NCI-H2227 (cell line): Measurements from ENCODE around the gene EPGN.
"Not testable (repeated sequence)": the region's sequence is repeated elsewhere in the genome, so short reads cannot be mapped to it uniquely, and the experiment has no call there.

ENCODE experiments used
- DNase-seq: peaks from one replicate; lab custom pipeline; 2025; ENCODE audit not compliant: unreplicated experiment; lab: John Stamatoyannopoulos, UW

EPGN gene

DNA sequence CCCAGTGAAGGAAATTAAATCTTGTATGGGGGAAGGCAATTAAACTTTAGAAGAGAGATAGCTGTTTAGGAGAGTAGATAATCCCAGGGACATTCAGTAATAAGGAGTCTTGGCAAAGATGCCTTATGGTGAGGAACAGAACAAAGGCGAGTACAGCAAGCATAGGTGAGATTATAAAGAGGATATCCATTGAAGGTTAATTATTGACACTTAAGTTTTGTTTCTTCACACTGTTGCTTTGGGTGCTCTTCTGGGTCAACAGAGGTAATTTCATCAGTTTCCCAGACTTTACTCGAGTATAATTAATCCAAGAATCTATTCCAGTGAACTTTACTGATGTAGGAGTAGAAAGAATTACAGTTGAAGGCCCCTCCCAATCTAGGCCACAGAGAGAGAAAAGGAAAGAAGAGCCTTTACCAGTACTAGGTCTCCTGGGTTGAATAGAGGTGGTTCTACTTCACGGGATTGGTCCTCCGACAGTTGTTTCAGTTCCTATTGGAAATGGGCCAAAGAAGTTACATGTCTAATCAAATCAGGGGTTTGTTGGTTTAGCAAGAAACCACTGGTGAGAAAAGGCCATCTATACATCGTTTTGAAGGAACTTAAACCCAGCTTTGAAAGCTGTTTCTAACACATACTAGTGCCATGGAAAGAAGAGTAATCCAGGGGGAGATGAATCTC lies 27.2 kb downstream of the EPGN start:
- DNase-seq: no peak

DNA sequence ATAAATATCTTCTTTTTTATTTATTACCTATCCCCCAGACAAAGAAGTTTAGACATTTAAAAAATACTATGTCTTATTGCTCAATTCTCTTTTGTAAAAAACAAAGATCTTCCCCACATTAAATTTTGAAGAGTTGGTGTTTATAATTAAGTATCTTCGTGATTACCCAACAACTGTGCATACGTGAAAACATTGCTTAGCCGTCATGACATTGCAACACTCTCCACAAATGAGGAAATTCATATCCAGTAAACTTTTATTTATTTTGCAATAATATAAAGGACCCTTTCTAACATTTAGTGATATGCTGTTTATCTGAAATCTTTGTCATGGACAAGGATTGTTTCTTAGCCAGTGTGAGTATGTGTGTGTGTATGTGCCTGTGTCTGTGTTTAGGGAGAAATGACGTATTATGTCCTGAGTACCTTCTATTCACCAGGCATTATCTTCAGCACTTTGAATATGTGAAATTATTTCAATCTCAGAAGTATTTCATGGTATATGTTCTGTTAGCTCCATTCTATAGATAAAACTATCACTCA lies 30.6 kb downstream of the EPGN start:
- no peak for DNase-seq

DNA sequence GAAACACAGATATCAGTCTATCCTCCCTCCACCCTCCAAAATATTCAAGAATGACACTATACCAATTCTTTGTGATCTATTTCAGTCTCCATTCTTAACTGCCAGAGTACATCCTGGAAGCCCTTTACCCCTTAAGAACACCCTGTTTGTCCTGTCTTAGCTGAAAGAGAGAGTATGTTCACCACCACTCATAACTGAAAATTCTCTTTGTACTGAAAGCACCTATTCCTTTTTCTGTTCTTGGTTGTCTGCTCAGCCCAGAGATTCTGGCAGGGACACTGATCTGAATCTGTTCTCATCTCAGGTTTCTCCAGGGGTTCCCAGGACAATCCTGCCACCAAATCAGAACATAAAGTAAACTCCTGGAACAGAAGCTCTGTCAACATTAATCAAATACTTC lies 31.2 kb downstream of the EPGN start:
- no peak for DNase-seq

DNA sequence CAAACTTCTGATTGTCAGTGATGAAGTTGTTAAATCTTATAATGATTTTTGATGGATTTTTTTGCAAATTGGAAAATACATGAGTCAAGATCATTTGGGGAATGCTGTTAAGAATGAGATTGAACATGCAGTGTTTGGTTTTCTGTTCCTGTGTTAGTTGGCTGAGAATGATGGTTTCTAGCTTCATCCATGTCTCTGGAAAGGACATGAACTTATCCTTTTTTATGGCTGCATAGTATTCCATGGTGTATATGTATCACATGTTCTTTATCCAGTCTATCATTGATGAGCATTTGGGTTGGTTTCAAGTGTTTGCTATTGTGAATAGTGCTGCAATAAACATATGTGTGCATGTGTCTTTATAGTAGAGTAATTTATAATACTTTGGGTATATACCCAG lies 32.2 kb downstream of the EPGN start:
- DNase-seq: not testable (repeated sequence)

DNA sequence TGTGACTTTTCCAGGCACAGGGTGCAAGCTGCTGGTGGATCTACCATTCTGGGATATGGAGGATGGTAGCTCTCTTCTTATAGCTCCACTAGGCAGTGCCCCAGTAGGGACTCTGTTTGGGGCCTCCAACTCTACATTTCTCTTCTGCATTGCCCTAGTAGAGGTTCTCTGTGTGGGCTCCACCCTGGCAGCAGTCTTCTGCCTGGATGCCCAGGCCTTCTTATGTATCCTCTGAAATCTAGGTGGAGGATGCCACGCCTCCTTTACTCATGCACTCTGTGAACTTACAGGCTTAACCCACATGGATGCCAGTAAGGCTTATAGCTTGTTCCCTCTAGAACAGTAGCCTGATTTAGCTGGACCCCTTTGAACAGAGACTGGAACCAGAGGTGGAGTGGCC lies 35.8 kb downstream of the EPGN start:
- no peak for DNase-seq

DNA sequence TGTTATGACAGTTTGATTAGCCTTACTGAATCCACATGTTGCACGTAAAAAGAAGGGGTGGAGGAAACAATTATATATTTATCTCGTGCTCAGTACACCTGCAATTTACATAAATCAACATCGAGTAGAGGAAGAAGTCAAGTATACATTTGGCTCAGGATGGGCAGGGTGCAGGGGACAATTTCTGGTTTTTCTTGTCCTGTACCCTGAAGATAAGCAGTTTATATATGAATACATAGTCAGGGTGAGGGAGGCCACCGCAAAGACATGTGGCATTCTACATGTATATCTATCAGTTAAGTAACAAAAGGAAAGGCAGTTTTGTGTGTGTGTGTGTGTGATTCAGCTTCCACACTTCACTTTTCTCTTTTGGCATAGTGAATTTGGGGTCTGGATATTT lies 45.6 kb downstream of the EPGN start:
- no peak for DNase-seq

DNA sequence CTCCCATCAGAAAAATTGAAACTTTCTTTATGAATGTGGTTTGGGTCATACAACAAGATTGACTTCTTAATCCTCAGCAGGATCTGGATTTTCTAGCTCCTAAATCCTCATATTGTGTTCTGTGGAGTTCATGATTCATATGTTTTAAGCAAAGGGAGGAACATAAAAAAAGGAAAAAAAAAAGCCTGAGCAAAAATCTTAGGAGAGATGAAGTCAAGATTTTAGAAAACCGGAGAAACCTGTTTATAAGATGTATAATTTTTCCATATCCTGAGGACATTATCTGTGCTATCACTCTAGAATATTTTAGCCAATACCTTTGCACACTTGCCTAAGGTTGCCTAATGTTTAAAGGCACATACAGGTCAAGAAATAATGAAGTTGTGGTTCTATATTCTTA lies 49.7 kb downstream of the EPGN start:
- no peak for DNase-seq

DNA sequence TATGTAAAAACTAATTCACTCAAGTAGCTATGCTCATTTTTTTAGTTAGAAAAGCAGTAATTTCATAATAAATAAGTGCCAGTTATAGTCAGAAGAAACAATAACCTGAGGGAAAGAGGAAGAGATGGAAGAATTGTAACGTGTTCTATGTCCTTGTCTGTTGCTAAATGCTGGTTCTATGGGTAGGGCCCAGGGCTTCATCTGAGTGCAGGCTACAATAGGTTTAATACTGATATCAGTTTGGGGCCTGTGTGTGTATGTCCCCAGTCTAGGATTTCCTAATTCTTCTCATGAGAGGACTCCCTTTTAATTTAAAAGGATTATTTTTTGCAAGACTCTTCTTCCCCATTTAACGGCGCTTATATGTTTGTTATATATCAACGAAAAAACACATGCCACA lies 53.4 kb downstream of the EPGN start:
- DNase-seq: no peak

DNA sequence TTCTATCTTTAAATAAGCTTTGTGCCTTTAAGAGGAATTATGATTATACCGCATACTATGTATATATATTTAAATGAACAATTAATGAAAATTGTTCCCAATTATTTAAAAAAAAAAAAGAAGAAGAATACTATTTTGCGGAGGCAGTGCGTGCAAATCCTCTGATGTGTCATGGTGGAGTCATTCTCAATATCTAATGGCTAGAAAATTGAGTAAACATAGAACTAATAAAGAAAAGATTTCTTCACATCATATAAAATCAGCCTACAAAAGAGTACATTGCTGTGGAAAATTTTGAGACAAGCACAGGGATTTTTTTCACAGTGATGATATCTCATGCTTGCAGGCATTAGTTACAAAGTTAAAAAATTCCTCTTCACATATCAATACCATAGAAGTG lies 54.1 kb downstream of the EPGN start:
- no peak for DNase-seq

DNA sequence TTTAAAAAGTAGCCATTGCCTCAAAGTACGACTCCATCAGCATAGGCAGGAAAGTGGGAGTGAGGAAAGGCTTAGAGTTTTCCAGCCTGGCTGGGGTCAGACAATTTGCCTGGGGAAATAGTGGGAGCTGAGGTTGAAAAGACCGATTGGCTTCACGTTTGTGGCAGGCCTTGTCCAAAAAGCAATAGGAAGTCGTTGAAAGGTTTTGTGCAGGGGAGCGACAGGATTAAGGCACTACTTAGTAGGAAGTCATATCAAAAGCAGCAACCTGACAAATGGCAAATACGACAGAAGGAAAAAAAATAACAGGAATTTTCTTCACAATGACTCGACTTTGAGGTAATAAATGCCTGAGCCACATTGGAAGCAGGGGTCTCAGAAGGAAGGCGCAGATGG lies 56.0 kb downstream of the EPGN start:
- DNase-seq: no peak

DNA sequence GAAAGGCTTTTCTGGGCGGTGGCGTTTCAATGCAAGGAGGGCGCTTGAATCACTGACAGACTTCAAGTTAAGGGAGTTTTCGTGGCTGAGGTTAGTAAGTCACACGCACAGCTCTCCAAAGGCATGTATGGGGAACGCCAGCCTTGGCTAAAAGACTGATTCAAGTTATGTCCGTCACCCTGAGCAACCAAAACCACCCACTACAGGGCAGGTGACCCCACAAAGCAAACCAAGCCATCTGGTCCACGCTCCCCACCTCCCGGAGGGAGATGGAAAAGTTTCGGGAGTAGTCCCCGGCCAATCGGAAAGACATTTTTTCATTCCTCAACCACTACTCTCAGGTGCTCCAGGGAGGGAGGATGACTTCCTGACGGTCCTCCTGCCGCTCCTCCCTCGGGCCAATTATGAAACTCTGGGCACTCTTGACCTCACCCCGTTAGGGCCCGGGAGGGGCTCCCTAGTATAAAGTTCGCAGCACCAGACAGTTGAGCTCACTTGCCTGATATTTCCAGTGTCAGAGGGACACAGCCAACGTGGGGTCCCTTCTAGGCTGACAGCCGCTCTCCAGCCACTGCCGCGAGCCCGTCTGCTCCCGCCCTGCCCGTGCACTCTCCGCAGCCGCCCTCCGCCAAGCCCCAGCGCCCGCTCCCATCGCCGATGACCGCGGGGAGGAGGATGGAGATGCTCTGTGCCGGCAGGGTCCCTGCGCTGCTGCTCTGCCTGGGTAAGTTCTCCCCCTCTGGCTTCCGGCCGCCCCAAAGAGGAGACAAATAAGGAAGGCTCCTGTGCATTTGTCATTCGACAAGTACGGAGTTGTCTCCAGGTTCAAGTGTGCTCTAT lies 56.6 kb downstream of the EPGN start, which contains the start of gene EREG:
Gene EREG (plus strand): TSS at position 494 of the 840 bp plus-strand sequence. CDS start 164 bp downstream, at position 658.
- DNase-seq: no peak

DNA sequence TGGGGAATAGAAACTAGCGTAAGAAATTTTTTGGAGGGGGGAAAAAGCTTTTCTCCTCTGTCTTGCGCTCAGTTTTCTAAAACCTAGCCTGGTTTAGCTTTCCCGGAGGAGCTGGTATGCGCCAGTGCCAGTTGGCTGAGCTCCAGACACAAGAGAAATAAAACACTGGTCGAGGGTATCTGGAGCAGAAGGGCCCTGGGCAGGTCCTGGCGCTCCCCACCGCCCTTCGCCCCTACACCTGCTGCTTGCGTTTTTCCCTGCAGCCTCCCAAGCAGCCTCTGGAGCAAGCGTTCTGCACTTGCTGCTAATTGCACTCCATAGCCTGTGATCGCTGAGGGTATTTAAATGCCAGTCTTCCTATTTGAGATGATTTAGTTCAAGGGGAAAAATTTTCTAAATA lies 57.5 kb downstream of the EPGN start:
- no peak for DNase-seq
